ENCODE results near the gene GNA15. TPM values are rescaled to one million over a fixed set of nuclear protein-coding genes. Genes with fewer than 3 reads are reported as not detected.
"Not testable (repeated sequence)": the region's sequence is repeated elsewhere in the genome, so short reads cannot be mapped to it uniquely, and the experiment has no call there.

Gene GNA15
- total and polyA plus RNA-seq, 7 donors: 0.55 to 6.0 (median 4.6) TPM

GRCh38 chr19:3189702-3190469 lies 54.1 kb downstream of the GNA15 start:
- 64 to 88% methylated on average over 28 of the region's 28 CpGs for WGBS, 2 donors
- H3K9me3 ChIP-seq: no peaks in the 10 kb centered on the region
- H3K4me1 ChIP-seq: peaks cover 0 to 31% (median 24%) of the 10 kb centered on the region in 4 donors
- DNase-seq: no peak
- H3K36me3 ChIP-seq: peaks cover 0 to 18% (median 3%) of the 10 kb centered on the region in 4 donors
- no peak overlapping the region for H3K27ac ChIP-seq
- no peak for TF ChIP-seq CTCF (IDR thresholded peaks at IDR 0.05)
- no peak for TF ChIP-seq POLR2AphosphoS5 (IDR thresholded peaks at IDR 0.05)
- no peak for TF ChIP-seq EP300 (IDR thresholded peaks at IDR 0.05)
- TF ChIP-seq POLR2A (IDR thresholded peaks at IDR 0.05): no peak
- H3K4me3 ChIP-seq: no peak overlapping the region
- no peaks in the 10 kb centered on the region for H3K27me3 ChIP-seq
- intact Hi-C loops (cut with DNase I): no loop called here

GRCh38 chr19:3190470-3190770 lies 54.6 kb downstream of the GNA15 start:
- peaks cover 0 to 30% (median 23%) of the 10 kb centered on the region in 4 donors for H3K4me1 ChIP-seq
- H3K4me3 ChIP-seq: no peak overlapping the region
- DNase-seq: no peak
- TF ChIP-seq POLR2A (IDR thresholded peaks at IDR 0.05) (no peak), EP300 (IDR thresholded peaks at IDR 0.05) (no peak), CTCF (IDR thresholded peaks at IDR 0.05) (no peak), POLR2AphosphoS5 (IDR thresholded peaks at IDR 0.05) (no peak)
- no peaks in the 10 kb centered on the region for H3K9me3 ChIP-seq
- H3K27me3 ChIP-seq: no peaks in the 10 kb centered on the region
- H3K36me3 ChIP-seq: peaks cover 0 to 18% (median 3%) of the 10 kb centered on the region in 4 donors
- intact Hi-C loops (cut with DNase I): no loop called here
- WGBS, 2 donors: 92 to 95% methylated on average over 18 of the region's 18 CpGs
- no peak overlapping the region for H3K27ac ChIP-seq

- Histone ChIP-seq H3K36me3 (peaks cover 0 to 20% (median 3%) of the 10 kb centered on the region in 4 donors), H3K4me1 (peaks cover 0 to 27% (median 23%) of the 10 kb centered on the region in 4 donors), H3K27ac (no peak overlapping the region), H3K4me3 (no peak overlapping the region), H3K9me3 (no peaks in the 10 kb centered on the region), H3K27me3 (no peaks in the 10 kb centered on the region)
- intact Hi-C loops (cut with DNase I): no loop called here
- TF ChIP-seq POLR2A (IDR thresholded peaks at IDR 0.05) (no peak), CTCF (IDR thresholded peaks at IDR 0.05) (no peak), POLR2AphosphoS5 (IDR thresholded peaks at IDR 0.05) (no peak), EP300 (IDR thresholded peaks at IDR 0.05) (no peak)
- DNase-seq: no peak
- 93% methylated on average over 46 of the region's 46 CpGs for WGBS, 2 donors
Observed at GRCh38 chr19:3190921-3191805, 55.3 kb downstream of the GNA15 start.

- H3K27ac ChIP-seq; DNase-seq; H3K27me3 ChIP-seq; intact Hi-C loops (cut with DNase I); H3K4me3 ChIP-seq; H3K9me3 ChIP-seq: not testable (repeated sequence)
- Histone ChIP-seq H3K36me3 (peaks cover 0 to 25% (median 3%) of the 10 kb centered on the region in 4 donors), H3K4me1 (peaks cover 0 to 21% (median 17%) of the 10 kb centered on the region in 4 donors)
- 90 to 95% methylated on average over 12 of the region's 12 CpGs for WGBS, 2 donors
Observed at GRCh38 chr19:3191806-3192104, 55.9 kb downstream of the GNA15 start.

GRCh38 chr19:3192228-3192635 lies 56.4 kb downstream of the GNA15 start:
- no peak overlapping the region for H3K4me3 ChIP-seq
- no peak for DNase-seq
- TF ChIP-seq EP300 (IDR thresholded peaks at IDR 0.05) (no peak), POLR2A (IDR thresholded peaks at IDR 0.05) (no peak), POLR2AphosphoS5 (IDR thresholded peaks at IDR 0.05) (no peak), CTCF (IDR thresholded peaks at IDR 0.05) (no peak)
- intact Hi-C loops (cut with DNase I): no loop called here
- WGBS, 2 donors: 95 to 96% methylated on average over 32 of the region's 32 CpGs
- peaks cover 0 to 16% (median 12%) of the 10 kb centered on the region in 4 donors for H3K4me1 ChIP-seq
- no peaks in the 10 kb centered on the region for H3K27me3 ChIP-seq
- peaks cover 0 to 28% (median 3%) of the 10 kb centered on the region in 4 donors for H3K36me3 ChIP-seq
- H3K27ac ChIP-seq: no peak overlapping the region
- H3K9me3 ChIP-seq: no peaks in the 10 kb centered on the region

Measured in sigmoid colon (tissue), 7 donors.